MM.1S (cell line): Measurements from ENCODE around the gene FAM180B.

Source experiments
- DNase-seq: peaks from one replicate; pipeline ENCODE4 v3.0.0-alpha.2; 2015
- H2AFZ ChIP-seq: fragments of 300-600 bp; sonication (generic); 2 replicates; pipeline ENCODE4 v1.6.0; 2016; ENCODE audit warnings: antibody characterized with exemption, low read length
- H3F3A ChIP-seq: fragments of 300-600 bp; sonication (generic); 2 replicates; pipeline ENCODE4 v1.6.1; 2016; ENCODE audit warnings: mild to moderate bottlenecking, antibody characterized with exemption, low read length, moderate library complexity, mixed read lengths; ENCODE audit not compliant: insufficient read depth
- H3K27ac ChIP-seq: fragments of 300-600 bp; sonication (generic); 2 replicates; pipeline ENCODE4 v1.5.1; 2016; ENCODE audit warnings: mild to moderate bottlenecking, low read length
- H3K27me3 ChIP-seq: fragments of 300-600 bp; sonication (generic); replicated peaks from 2 replicates; pipeline ENCODE4 v1.6.0; 2016; ENCODE audit warnings: low read length; ENCODE audit not compliant: insufficient read depth
- H3K36me3 ChIP-seq: fragments of 300-600 bp; sonication (generic); replicated peaks from 2 replicates; pipeline ENCODE4 v1.6.1; 2016; ENCODE audit warnings: mild to moderate bottlenecking, low read length, mixed read lengths; ENCODE audit not compliant: insufficient read depth
- H3K4me1 ChIP-seq: fragments of 300-600 bp; sonication (generic); 2 replicates; pipeline ENCODE4 v1.6.1; 2016; ENCODE audit warnings: low read length, mixed read lengths
- H3K4me2 ChIP-seq: fragments of 300-600 bp; sonication (generic); 2 replicates; pipeline ENCODE4 v1.6.0; 2016; ENCODE audit warnings: low read depth, low read length
- H3K4me3 ChIP-seq: fragments of 300-600 bp; sonication (generic); 2 replicates; pipeline ENCODE4 v1.5.1; 2016; ENCODE audit warnings: low read length, mixed read lengths
- H3K79me2 ChIP-seq: fragments of 300-600 bp; sonication (generic); 2 replicates; pipeline ENCODE4 v1.6.1; 2016; ENCODE audit warnings: mixed run types, low read length, mixed read lengths
- H3K9ac ChIP-seq: fragments of 300-600 bp; sonication (generic); 2 replicates; pipeline ENCODE4 v1.6.1; 2016; ENCODE audit warnings: low read length, mixed read lengths
- H3K9me2 ChIP-seq: fragments of 300-600 bp; sonication (generic); replicated peaks from 2 replicates; pipeline ENCODE4 v1.6.1; 2016; ENCODE audit warnings: mild to moderate bottlenecking, low read length, mixed read lengths; ENCODE audit not compliant: insufficient read depth
- H3K9me3 ChIP-seq: fragments of 300-600 bp; sonication (generic); replicated peaks from 2 replicates; pipeline ENCODE4 v1.6.1; 2016; ENCODE audit warnings: mild to moderate bottlenecking, low read length, mixed read lengths; ENCODE audit not compliant: insufficient read depth
- H4K20me1 ChIP-seq: fragments of 300-600 bp; sonication (generic); 2 replicates; pipeline ENCODE4 v1.6.1; 2016; ENCODE audit warnings: mild to moderate bottlenecking, low read length, moderate library complexity, mixed read lengths; ENCODE audit not compliant: insufficient read depth
- CTCF ChIP-seq: fragments of 300-600 bp; sonication (generic); IDR thresholded peaks from 2 replicates; pipeline ENCODE4 v1.5.1; 2016; ENCODE audit warnings: antibody characterized with exemption, low read length, mixed read lengths
- EZH2 ChIP-seq: fragments of 300-600 bp; sonication (generic); optimal IDR thresholded peaks from 2 replicates; pipeline ENCODE3; 2017; ENCODE audit warnings: low read depth, mild to moderate bottlenecking, antibody characterized with exemption, low read length, mixed read lengths
- EZH2phosphoT487 ChIP-seq: fragments of 300-600 bp; sonication (generic); IDR thresholded peaks from 2 replicates; pipeline ENCODE4 v1.6.1; 2018; ENCODE audit warnings: antibody characterized with exemption, low read length

FAM180B gene

GRCh38 chr11:47587723-47588326 is 1.3 kb downstream of the FAM180B start:
- H2AFZ ChIP-seq, result no peak overlapping the region
- H3K36me3 ChIP-seq, result no peaks in the 10 kb centered on the region
- H3F3A ChIP-seq, result no peaks in the 10 kb centered on the region
- H3K27me3 ChIP-seq, result no peaks in the 10 kb centered on the region
- no peaks in the 10 kb centered on the region for H3K9me3 ChIP-seq
- H3K4me1 ChIP-seq, result no peaks in the 10 kb centered on the region
- no peak overlapping the region for H3K9ac ChIP-seq
- no peak overlapping the region for H3K4me3 ChIP-seq
- no peak overlapping the region for H3K27ac ChIP-seq
- H3K4me2 ChIP-seq, result no peak overlapping the region
- no peaks in the 10 kb centered on the region for H4K20me1 ChIP-seq
- no peak for DNase-seq
- no peaks in the 10 kb centered on the region for H3K9me2 ChIP-seq
- no peak for TF ChIP-seq EZH2phosphoT487
- no peak for TF ChIP-seq CTCF
- no peak for TF ChIP-seq EZH2
- H3K79me2 ChIP-seq, result no peaks in the 10 kb centered on the region

GRCh38 chr11:47589118-47589517 is 2.6 kb downstream of the FAM180B start:
- Histone ChIP-seq H3K36me3 (no peaks in the 10 kb centered on the region), H3K9ac (no peak overlapping the region), H3K79me2 (no peaks in the 10 kb centered on the region), H3K4me1 (no peaks in the 10 kb centered on the region), H3K9me2 (no peaks in the 10 kb centered on the region), H3K27ac (no peak overlapping the region), H3F3A (no peaks in the 10 kb centered on the region), H3K4me2 (no peak overlapping the region), H3K27me3 (no peaks in the 10 kb centered on the region), H2AFZ (no peak overlapping the region), H3K4me3 (no peak overlapping the region), H4K20me1 (no peaks in the 10 kb centered on the region), H3K9me3 (no peaks in the 10 kb centered on the region)
- no peak for DNase-seq
- TF ChIP-seq CTCF, result no peak
- TF ChIP-seq EZH2phosphoT487, result no peak
- TF ChIP-seq EZH2, result no peak

- DNase-seq, result no peak
- no peak overlapping the region for H3K27ac ChIP-seq
- H4K20me1 ChIP-seq, result no peaks in the 10 kb centered on the region
- no peaks in the 10 kb centered on the region for H3K4me1 ChIP-seq
- H2AFZ ChIP-seq, result no peak overlapping the region
- no peaks in the 10 kb centered on the region for H3F3A ChIP-seq
- no peaks in the 10 kb centered on the region for H3K27me3 ChIP-seq
- H3K4me3 ChIP-seq, result no peak overlapping the region
- no peaks in the 10 kb centered on the region for H3K9me3 ChIP-seq
- H3K9ac ChIP-seq, result no peak overlapping the region
- no peaks in the 10 kb centered on the region for H3K36me3 ChIP-seq
- no peaks in the 10 kb centered on the region for H3K9me2 ChIP-seq
- H3K4me2 ChIP-seq, result no peak overlapping the region
- H3K79me2 ChIP-seq, result no peaks in the 10 kb centered on the region
- TF ChIP-seq CTCF, result no peak
- TF ChIP-seq EZH2, result no peak
- TF ChIP-seq EZH2phosphoT487, result no peak
Measured at GRCh38 chr11:47589584-47589976, 3.1 kb downstream of the FAM180B start.
